Tibial nerve (tissue), 4 donors: Measurements from ENCODE around the gene EGFL7. TPM values are rescaled to one million over a fixed set of nuclear protein-coding genes. Genes with fewer than 3 reads are reported as not detected.
"Not testable (repeated sequence)": the region's sequence is repeated elsewhere in the genome, so short reads cannot be mapped to it uniquely, and the experiment has no call there.

Experiments
- DNase-seq, 2 donors: peaks; one replicate each; pipeline ENCODE4 v3.0.0-alpha.2; 2019; ENCODE audit warnings: low spot score in 2 of 2
- H3K27ac ChIP-seq, 4 donors: fragments of 200-600 bp; sonication (generic) in 3 of 4; one replicate each; pipeline ENCODE4 v1.5.1; 2017 to 2019; ENCODE audit warnings: mild to moderate bottlenecking in 1 of 4
- H3K27me3 ChIP-seq, 2 donors: fragments of 200-600 bp; sonication (generic) in 1 of 2; one replicate each; pipeline versions ENCODE4 v1.5.1 to v1.6.0; 2017 to 2019
- H3K36me3 ChIP-seq, 3 donors: fragments of 200-600 bp; sonication (generic); one replicate each; pipeline ENCODE4 v1.5.1; 2018 to 2019
- H3K4me1 ChIP-seq, 4 donors: fragments of 200-600 bp; sonication (generic) in 3 of 4; one replicate each; pipeline ENCODE4 v1.5.1; 2017 to 2019
- H3K4me3 ChIP-seq, 4 donors: fragments of 200-600 bp; sonication (generic) in 3 of 4; one replicate each; pipeline ENCODE4 v1.5.1; 2017 to 2019; ENCODE audit warnings: mild to moderate bottlenecking in 1 of 4, moderate library complexity in 1 of 4
- H3K9me3 ChIP-seq, 4 donors: fragments of 200-600 bp; sonication (generic) in 3 of 4; one replicate each; pipeline ENCODE4 v1.5.1; 2017 to 2019
- EP300 ChIP-seq, 2 donors: sonication (generic); formaldehyde crosslinking; IDR thresholded peaks; one replicate each; pipeline ENCODE4 v1.6.1; 2017; ENCODE audit warnings: antibody characterized with exemption in 2 of 2, mild to moderate bottlenecking in 1 of 2
- POLR2A ChIP-seq, 2 donors: fragments of 450-650 bp; IDR thresholded peaks; one replicate each; pipeline ENCODE4 v1.6.1; 2017; ENCODE audit warnings: antibody characterized with exemption in 2 of 2, mild to moderate bottlenecking in 2 of 2, moderate library complexity in 2 of 2
- WGBS, 2 donors: methylation state at CpG; one replicate each; pipeline ENCODE4 v1.1.5; 2018; 5-methylcytosine and 5-hydroxymethylcytosine counted together
- total RNA-seq, 4 donors: library from RNA; depleted of rRNA; stranded (reverse); fragments of >200 nt; gene quantifications; one replicate each; pipeline ENCODE4 v1.1.0, GENCODE V29; 2016
- TF ChIP-seq, protein P1 (sequence below), 5 experiments: fragments of 200-600 bp in 3 of 5; fragments of 450-650 bp in 2 of 5; sonication (generic) in 3 of 5; IDR thresholded peaks; one replicate each; pipeline ENCODE4 v1.5.1; 2016 to 2019; ENCODE audit warnings: antibody characterized with exemption in 5 of 5, mild to moderate bottlenecking in 3 of 5, moderate library complexity in 2 of 5

Gene EGFL7
- total RNA-seq, 4 donors from 2014 or later: 95.2 to 229 (median 179) TPM

DNA sequence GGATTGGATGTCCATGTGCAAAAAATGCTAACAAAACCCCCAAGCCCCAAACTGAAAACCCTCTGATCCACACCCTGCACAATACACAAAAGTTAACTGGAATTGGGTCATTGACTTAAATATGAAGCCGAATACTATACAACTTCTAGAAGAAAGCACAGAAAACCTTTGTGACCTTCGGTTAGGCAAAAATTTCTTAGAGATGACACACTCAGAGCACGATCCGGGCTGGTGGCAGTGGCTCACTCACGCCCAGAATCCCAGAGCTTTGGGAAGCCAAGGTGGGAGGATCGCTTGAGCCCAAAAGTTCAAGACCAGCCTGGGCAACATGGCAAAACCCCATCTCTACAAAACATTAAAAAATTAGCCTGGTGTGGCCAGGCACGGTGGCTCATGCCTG, 47.8 kb downstream of the EGFL7 start:
- no peak overlapping the region for H3K27ac ChIP-seq
- no peaks in the 10 kb centered on the region for H3K9me3 ChIP-seq
- no peaks in the 10 kb centered on the region for H3K36me3 ChIP-seq
- H3K4me3 ChIP-seq: no peak overlapping the region
- 68 to 70% methylated on average over 7 of the region's 7 CpGs for whole genome bisulfite sequencing, 2 donors
- TF ChIP-seq EP300 (IDR thresholded peaks at IDR 0.05) (no peak), POLR2A (IDR thresholded peaks at IDR 0.05) (no peak)
- TF ChIP-seq, protein P1, sequence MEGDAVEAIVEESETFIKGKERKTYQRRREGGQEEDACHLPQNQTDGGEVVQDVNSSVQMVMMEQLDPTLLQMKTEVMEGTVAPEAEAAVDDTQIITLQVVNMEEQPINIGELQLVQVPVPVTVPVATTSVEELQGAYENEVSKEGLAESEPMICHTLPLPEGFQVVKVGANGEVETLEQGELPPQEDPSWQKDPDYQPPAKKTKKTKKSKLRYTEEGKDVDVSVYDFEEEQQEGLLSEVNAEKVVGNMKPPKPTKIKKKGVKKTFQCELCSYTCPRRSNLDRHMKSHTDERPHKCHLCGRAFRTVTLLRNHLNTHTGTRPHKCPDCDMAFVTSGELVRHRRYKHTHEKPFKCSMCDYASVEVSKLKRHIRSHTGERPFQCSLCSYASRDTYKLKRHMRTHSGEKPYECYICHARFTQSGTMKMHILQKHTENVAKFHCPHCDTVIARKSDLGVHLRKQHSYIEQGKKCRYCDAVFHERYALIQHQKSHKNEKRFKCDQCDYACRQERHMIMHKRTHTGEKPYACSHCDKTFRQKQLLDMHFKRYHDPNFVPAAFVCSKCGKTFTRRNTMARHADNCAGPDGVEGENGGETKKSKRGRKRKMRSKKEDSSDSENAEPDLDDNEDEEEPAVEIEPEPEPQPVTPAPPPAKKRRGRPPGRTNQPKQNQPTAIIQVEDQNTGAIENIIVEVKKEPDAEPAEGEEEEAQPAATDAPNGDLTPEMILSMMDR (IDR thresholded peaks at IDR 0.05): no peak
- DNase-seq: no peak
- H3K27me3 ChIP-seq: peaks cover 0 to 61% of the 10 kb centered on the region in 2 donors
- H3K4me1 ChIP-seq: peaks cover 0 to 39% (median 6%) of the 10 kb centered on the region in 4 donors

DNA sequence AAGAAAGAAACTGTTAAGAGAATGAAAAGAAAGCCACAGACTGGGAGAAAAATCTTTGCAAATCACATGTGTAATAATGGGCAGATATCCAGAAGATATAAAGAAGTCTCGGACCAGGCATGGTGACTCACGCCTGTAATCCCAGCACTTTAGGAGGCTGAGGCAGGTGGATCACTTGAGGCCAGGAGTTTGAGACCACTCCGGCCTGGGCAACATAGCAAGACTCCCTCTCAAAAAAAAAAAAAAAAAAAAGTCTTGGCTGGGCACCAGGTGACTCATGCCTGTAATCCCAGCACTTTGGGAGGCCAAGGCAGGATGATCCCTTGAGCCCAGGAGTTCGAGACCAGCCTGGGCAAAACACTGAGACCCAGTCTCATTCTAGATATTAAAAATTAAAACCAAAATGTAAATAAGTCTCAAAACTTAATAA, 48.5 kb downstream of the EGFL7 start:
- H3K36me3 ChIP-seq, DNase-seq, H3K9me3 ChIP-seq, H3K4me3 ChIP-seq, H3K27ac ChIP-seq: not testable (repeated sequence)
- Histone ChIP-seq H3K27me3 (peaks cover 0 to 62% of the 10 kb centered on the region in 2 donors), H3K4me1 (peaks cover 0 to 39% (median 6%) of the 10 kb centered on the region in 4 donors)
- 34 to 37% methylated on average over 4 of the region's 4 CpGs for WGBS, 2 donors

GRCh38 chr9:136711751-136712689, 49.3 kb downstream of the EGFL7 start, which contains the start of gene DIPK1B:
Gene DIPK1B, plus strand, starts transcription at chr9:136712572. Its CDS starts 94 bp downstream, at chr9:136712666.
- Histone ChIP-seq H3K9me3 (no peaks in the 10 kb centered on the region), H3K27ac (peak within 1 kb of the TSS in 1 of 4 donors; percentile 67), H3K27me3 (peaks cover 0 to 59% of the 10 kb centered on the region in 2 donors), H3K4me3 (peak within 1 kb of the TSS; percentile 18 to 59 (median 22)), H3K4me1 (peaks cover 0 to 39% (median 6%) of the 10 kb centered on the region in 4 donors), H3K36me3 (no peaks in the 10 kb centered on the region)
- TF ChIP-seq POLR2A (IDR thresholded peaks at IDR 0.05) (no peak), EP300 (IDR thresholded peaks at IDR 0.05) (no peak)
- TF ChIP-seq, protein P1 (IDR thresholded peaks at IDR 0.05): no peak
- DNase-seq: no peak
- WGBS, 2 donors: 5% methylated on average over 30 to 46 of the region's 119 CpGs

DNA sequence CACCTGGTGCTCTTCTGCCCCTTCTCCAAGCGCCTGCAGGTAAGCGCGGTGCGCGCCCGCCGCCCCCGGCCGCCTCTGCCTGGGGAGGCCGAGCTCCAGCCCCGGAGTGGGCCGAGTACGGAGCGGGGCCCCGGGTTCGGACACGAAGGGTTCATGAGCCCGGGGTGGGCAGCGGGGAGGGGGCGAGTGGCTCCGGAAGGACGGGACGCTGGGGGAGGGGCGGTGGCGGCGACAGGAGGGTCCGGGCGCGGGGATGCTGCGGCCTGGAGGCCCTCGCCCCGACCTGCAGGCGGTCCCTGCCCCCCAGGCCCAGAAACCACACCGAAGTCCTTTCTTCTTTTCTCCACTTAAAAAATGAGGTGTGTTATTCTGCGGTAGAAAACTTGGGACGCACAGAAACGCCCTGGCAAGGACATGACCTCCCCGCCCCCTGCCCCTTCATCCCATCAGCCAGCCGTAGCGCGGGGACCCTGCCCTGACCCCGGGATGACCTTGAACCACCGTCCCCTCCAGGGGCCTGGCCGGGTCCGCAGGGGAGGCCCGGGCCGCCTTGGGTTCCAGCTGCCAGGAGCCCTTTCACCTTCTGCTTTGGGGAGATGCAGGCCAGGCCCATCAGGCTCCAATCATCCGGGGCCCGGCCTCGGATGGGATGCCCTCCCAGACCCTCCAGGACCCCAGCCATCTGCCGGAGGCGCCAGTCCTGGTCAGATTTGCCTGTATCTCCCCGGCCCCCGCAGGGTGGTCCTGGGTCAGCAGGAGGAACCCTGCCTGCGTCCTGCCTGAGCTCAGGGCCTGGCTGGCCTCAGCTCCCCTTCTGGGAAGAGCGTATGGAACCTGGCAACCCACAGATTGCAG, 50.2 kb downstream of the EGFL7 start:
- 9 to 11% methylated on average over 32 to 48 of the region's 56 CpGs for WGBS, 2 donors
- H3K27ac ChIP-seq: peak overlapping the region in 1 of 4 donors; percentile 67
- no peak for TF ChIP-seq POLR2A (IDR thresholded peaks at IDR 0.05)
- TF ChIP-seq EP300 (IDR thresholded peaks at IDR 0.05): no peak
- TF ChIP-seq, protein P1 (IDR thresholded peaks at IDR 0.05): no peak
- peak overlapping the region; percentile 18 to 59 (median 22) for H3K4me3 ChIP-seq
- no peaks in the 10 kb centered on the region for H3K36me3 ChIP-seq
- H3K9me3 ChIP-seq: no peaks in the 10 kb centered on the region
- DNase-seq: no peak
- peaks cover 0 to 64% of the 10 kb centered on the region in 2 donors for H3K27me3 ChIP-seq
- H3K4me1 ChIP-seq: peaks cover 0 to 39% (median 6%) of the 10 kb centered on the region in 4 donors

- Histone ChIP-seq H3K27me3 (peaks cover 0 to 64% of the 10 kb centered on the region in 2 donors), H3K4me3 (peak overlapping the region in 1 of 4 donors; percentile 59), H3K4me1 (peaks cover 0 to 39% (median 6%) of the 10 kb centered on the region in 4 donors), H3K27ac (peak overlapping the region in 1 of 4 donors; percentile 67), H3K9me3 (no peaks in the 10 kb centered on the region), H3K36me3 (no peaks in the 10 kb centered on the region)
- DNase-seq: no peak
- WGBS, 2 donors: 58 to 83% methylated on average over 1 to 7 of the region's 8 CpGs
- TF ChIP-seq, protein P1 (IDR thresholded peaks at IDR 0.05): no peak
- TF ChIP-seq EP300 (IDR thresholded peaks at IDR 0.05): no peak
- no peak for TF ChIP-seq POLR2A (IDR thresholded peaks at IDR 0.05)
These were observed 50.8 kb downstream of the EGFL7 start for GRCh38 chr9:136713550-136713949.
